NT2/D1 (cell line): ENCODE data around the gene MBD2.

ENCODE experiments used
- SUZ12 ChIP-seq: IDR thresholded peaks from 2 replicates; pipeline ENCODE4 v1.6.1; 2011; ENCODE audit not compliant: insufficient read length, insufficient read depth; ENCODE audit errors: extremely low read depth
- ZNF274 ChIP-seq: IDR thresholded peaks from 2 replicates; pipeline ENCODE4 v1.6.1; 2011; ENCODE audit warnings: mild to moderate bottlenecking, low read depth, low read length

DNA sequence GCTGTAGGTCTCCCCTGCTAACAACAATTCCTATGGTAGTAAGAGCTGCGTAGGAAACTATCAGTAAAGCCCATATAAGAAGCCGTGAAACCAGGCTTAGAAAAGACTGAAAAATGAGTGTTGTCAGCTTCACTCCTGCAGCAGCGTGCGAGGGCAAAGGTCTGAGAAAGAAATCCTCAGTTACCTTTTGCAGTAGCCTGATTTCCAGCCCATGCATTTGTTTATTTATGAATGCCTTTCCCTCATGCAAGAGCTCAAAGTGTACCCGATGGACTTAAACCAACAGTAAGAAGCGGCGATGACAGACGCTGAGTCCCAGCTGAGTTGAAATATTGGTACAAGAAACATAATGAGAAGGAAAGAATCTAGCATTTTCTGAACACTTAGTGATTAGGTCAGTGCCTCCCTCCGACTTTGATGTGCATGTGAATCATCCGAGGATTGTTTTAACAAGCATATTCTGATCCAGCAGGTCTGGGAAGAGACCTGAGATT, 29.8 kb upstream of the MBD2 start:
- TF ChIP-seq SUZ12 (no peak), ZNF274 (no peak)
